Measurements from ENCODE around the gene N4BP3. TPM values are rescaled to one million over a fixed set of nuclear protein-coding genes. Genes with fewer than 3 reads are reported as not detected.
A peak's percentile ranks its signal among the peaks of the same experiment; 100 is the strongest.

The N4BP3 gene
- total RNA-seq, 6 donors from 2014 or later: 3.2 to 12.6 (median 5.8) TPM

DNA sequence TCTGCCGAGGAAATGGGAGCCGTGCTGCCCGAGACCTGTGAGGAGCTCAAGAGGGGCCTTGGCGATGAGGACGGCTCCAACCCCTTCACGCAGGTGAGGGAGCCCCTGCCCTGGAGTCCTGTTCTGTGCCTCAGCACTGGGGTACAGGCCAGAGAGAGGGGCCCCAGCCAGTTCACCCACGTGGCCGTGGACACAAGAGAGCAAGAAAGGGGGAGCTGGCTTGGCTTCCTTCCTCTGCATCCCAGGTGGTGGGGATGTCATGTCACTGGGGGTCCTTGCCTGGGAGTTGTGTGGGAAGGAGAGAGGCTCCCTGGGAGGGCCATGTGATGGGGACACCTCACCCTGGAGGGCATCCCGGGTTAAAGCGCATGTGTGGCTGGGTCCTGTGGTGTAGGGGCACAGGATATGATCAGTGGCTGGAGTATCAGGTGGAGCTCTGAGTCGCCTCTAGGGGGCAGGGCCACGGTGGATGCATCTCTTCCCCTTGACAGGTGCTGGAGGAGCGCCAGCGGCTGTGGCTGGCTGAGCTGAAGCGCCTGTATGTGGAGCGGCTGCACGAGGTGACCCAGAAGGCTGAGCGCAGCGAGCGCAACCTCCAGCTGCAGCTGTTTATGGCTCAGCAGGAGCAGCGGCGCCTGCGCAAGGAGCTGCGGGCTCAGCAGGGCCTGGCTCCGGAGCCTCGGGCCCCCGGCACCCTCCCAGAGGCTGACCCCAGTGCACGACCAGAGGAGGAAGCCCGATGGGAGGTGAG is 7.5 kb downstream of the N4BP3 start:
- Histone ChIP-seq H3K27ac (peak overlapping the region in 2 of 4 donors; percentile 13 to 79), H3K9me3 (no peaks in the 10 kb centered on the region), H3K27me3 (peaks cover 0 to 3% (median 0%) of the 10 kb centered on the region in 4 donors), H3K36me3 (peaks cover 0 to 4% (median 0%) of the 10 kb centered on the region in 4 donors), H3K4me3 (no peak overlapping the region), H3K4me1 (peaks cover 27 to 64% (median 38%) of the 10 kb centered on the region in 4 donors)
- WGBS, 2 donors: 43 to 62% methylated on average over 12 to 24 of the region's 29 CpGs
- ATAC-seq (ENCODE audit: low FRiP score in 2 of 2): peak; percentile 23 to 47
- DNase-seq: peak; percentile 77 to 89
- TF ChIP-seq, protein P1, sequence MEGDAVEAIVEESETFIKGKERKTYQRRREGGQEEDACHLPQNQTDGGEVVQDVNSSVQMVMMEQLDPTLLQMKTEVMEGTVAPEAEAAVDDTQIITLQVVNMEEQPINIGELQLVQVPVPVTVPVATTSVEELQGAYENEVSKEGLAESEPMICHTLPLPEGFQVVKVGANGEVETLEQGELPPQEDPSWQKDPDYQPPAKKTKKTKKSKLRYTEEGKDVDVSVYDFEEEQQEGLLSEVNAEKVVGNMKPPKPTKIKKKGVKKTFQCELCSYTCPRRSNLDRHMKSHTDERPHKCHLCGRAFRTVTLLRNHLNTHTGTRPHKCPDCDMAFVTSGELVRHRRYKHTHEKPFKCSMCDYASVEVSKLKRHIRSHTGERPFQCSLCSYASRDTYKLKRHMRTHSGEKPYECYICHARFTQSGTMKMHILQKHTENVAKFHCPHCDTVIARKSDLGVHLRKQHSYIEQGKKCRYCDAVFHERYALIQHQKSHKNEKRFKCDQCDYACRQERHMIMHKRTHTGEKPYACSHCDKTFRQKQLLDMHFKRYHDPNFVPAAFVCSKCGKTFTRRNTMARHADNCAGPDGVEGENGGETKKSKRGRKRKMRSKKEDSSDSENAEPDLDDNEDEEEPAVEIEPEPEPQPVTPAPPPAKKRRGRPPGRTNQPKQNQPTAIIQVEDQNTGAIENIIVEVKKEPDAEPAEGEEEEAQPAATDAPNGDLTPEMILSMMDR (IDR thresholded peaks at IDR 0.05): peak in 5 of 6 experiments; percentile 16 to 59 (median 50)
- TF ChIP-seq EP300 (IDR thresholded peaks at IDR 0.05): no peak

DNA sequence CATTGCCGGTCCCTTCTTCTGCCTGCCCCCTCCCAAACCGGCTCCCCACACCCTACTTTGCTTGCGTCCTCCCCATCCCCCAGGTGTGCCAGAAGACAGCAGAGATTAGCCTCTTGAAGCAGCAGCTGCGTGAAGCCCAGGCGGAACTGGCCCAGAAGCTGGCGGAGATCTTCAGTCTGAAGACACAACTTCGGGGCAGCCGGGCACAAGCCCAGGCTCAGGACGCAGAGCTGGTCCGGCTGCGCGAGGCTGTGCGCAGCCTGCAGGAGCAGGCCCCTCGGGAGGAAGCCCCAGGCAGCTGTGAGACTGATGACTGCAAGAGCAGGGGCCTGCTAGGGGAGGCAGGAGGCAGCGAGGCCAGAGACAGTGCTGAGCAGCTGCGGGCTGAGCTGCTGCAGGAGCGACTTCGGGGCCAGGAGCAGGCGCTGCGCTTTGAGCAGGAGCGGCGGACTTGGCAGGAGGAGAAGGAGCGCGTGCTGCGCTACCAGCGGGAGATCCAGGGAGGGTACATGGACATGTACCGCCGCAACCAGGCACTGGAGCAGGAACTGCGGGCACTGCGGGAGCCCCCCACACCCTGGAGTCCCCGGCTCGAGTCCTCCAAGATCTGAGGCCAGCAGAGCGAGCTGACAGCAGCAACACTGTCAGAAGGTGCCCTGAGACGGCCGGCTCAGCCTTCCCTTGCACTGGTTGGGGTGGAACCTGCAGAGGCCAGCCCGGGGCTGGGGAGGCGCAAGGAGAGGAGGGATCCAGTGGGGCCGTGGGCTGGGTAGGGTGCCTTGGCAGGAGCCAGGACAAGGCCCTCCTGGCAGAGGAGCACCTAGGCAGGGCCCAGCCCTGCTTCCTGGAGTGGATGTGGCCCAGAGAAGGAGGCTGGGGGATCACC is 8.3 kb downstream of the N4BP3 start:
- Histone ChIP-seq H3K36me3 (peaks cover 0 to 4% (median 0%) of the 10 kb centered on the region in 4 donors), H3K4me3 (no peak overlapping the region), H3K27me3 (no peaks in the 10 kb centered on the region), H3K4me1 (peaks cover 20 to 56% (median 35%) of the 10 kb centered on the region in 4 donors), H3K9me3 (no peaks in the 10 kb centered on the region), H3K27ac (peak overlapping the region in 2 of 4 donors; percentile 2 to 15)
- no peak for ATAC-seq (ENCODE audit: low FRiP score in 2 of 2)
- no peak for TF ChIP-seq POLR2AphosphoS5 (IDR thresholded peaks at IDR 0.05)
- TF ChIP-seq, protein P1 (IDR thresholded peaks at IDR 0.05): no peak
- no peak for TF ChIP-seq POLR2A (IDR thresholded peaks at IDR 0.05)
- no peak for TF ChIP-seq EP300 (IDR thresholded peaks at IDR 0.05)
- peak in 1 of 2 donors; percentile 78 for DNase-seq
- 78 to 86% methylated on average over 33 to 36 of the region's 38 CpGs for WGBS, 2 donors

DNA sequence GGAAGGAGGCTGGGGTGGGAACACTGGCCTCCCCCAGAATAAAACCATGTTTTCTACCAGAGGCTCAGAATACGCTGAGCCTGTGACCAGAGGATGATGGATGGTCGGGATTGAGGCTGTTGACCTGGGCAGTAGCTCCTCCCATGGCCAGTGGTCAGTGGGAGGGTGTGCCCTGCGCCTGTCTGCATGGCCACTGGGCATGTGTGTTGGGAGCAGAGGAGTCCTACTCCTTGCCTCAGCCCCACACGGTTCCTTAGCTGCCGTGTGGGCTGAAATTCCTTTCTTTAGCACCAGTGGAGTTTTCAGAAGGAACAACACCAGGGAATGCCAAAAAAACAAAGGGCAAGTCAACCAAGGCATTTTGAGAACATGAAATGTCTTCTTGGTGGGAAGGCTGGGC is 9.0 kb downstream of the N4BP3 start:
- no peak for ATAC-seq (ENCODE audit: low FRiP score in 2 of 2)
- peak overlapping the region in 1 of 4 donors; percentile 15 for H3K27ac ChIP-seq
- peaks cover 18 to 55% (median 29%) of the 10 kb centered on the region in 4 donors for H3K4me1 ChIP-seq
- peaks cover 0 to 4% (median 0%) of the 10 kb centered on the region in 4 donors for H3K36me3 ChIP-seq
- no peak overlapping the region for H3K4me3 ChIP-seq
- 85 to 98% methylated on average over 5 of the region's 5 CpGs for WGBS, 2 donors
- DNase-seq: no peak
- TF ChIP-seq POLR2A (IDR thresholded peaks at IDR 0.05) (no peak), POLR2AphosphoS5 (IDR thresholded peaks at IDR 0.05) (no peak), EP300 (IDR thresholded peaks at IDR 0.05) (no peak)
- TF ChIP-seq, protein P1 (IDR thresholded peaks at IDR 0.05): no peak
- no peaks in the 10 kb centered on the region for H3K27me3 ChIP-seq
- H3K9me3 ChIP-seq: no peaks in the 10 kb centered on the region

DNA sequence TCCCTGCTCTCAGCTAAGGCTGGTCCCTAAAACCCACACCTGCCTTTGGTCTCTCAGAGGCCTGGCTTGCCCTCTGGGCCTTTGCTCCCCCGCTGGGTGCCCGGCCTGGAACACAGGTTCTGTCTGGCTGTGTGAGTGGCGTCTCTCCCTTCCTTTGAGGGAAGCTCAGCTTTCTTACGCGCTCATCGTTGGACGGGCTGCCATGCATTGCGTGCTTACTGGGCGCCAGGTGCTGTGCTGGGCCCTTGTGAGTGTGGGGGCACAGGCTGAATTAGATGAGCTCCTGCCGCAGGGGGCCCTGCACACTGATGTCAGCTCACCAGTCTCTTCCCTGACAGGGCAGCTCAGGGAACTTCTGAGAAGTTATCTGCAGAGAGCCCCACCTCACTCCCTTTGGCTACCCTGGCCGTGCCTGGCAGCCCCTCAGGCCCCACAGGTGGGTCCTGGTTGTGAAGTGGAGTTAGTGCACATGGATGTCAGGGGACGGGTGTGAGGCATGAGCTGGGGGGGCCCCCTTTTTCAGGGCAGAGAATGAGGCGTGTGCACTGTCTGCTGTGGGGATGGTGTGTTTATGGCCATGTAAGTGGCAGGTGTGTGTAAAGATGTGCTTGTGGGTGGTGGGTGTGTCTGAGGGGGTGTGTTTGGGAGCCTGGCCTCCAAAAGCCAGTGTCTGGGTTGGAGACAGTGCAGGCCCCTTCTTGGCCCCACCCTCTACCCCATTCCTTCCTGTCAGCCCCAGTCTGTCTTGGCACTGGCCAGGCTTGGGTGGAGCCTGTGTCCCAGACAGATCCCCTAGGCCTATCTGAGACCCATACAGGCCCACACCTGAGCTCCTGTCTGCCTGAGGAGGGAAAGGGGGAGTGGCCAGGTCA is 10.0 kb downstream of the N4BP3 start:
- Histone ChIP-seq H3K4me1 (peaks cover 17 to 49% (median 27%) of the 10 kb centered on the region in 4 donors), H3K9me3 (no peaks in the 10 kb centered on the region), H3K4me3 (no peak overlapping the region), H3K27me3 (no peaks in the 10 kb centered on the region), H3K27ac (peak overlapping the region in 3 of 4 donors; percentile 30 to 60 (median 34)), H3K36me3 (peaks cover 0 to 4% (median 0%) of the 10 kb centered on the region in 4 donors)
- WGBS, 2 donors: 87 to 97% methylated on average over 13 of the region's 13 CpGs
- TF ChIP-seq EP300 (IDR thresholded peaks at IDR 0.05) (no peak), POLR2A (IDR thresholded peaks at IDR 0.05) (no peak), POLR2AphosphoS5 (IDR thresholded peaks at IDR 0.05) (no peak)
- TF ChIP-seq, protein P1 (IDR thresholded peaks at IDR 0.05): no peak
- ATAC-seq (ENCODE audit: low FRiP score in 2 of 2): no peak
- peak in 1 of 2 donors; percentile 58 for DNase-seq

Measured in upper lobe of left lung (tissue), 6 donors.